Endodermal cell (in vitro differentiated cells): ENCODE results near the gene SPRED2. TPM values are rescaled to one million over a fixed set of nuclear protein-coding genes. Genes with fewer than 3 reads are reported as not detected.

Experiments
- DNase-seq: peaks from one replicate; pipeline ENCODE4 v3.0.0-alpha.2; 2017
- H3K27ac ChIP-seq: 2 replicates; pipeline ENCODE4 v1.5.1; 2013; ENCODE audit warnings: mild to moderate bottlenecking, low read depth, low read length, moderate library complexity
- H3K27me3 ChIP-seq: 2 replicates; pipeline ENCODE4 v1.6.1; 2013; ENCODE audit warnings: mild to moderate bottlenecking, low read length, moderate library complexity; ENCODE audit not compliant: insufficient read depth, control insufficient read depth, poor library complexity, severe bottlenecking
- H3K36me3 ChIP-seq: 2 replicates; pipeline ENCODE4 v1.7.0; 2013; ENCODE audit warnings: mild to moderate bottlenecking, low read length, moderate library complexity; ENCODE audit not compliant: control insufficient read depth, insufficient read depth
- H3K4me1 ChIP-seq: one replicate; pipeline ENCODE4 v1.7.0; 2013; ENCODE audit warnings: low read length; ENCODE audit not compliant: control insufficient read depth, insufficient read depth
- H3K4me3 ChIP-seq: 2 replicates; pipeline ENCODE4 v1.5.1; 2013; ENCODE audit warnings: mild to moderate bottlenecking, low read length, moderate library complexity
- H3K9ac ChIP-seq: 2 replicates; pipeline ENCODE4 v1.6.1; 2013; ENCODE audit warnings: mild to moderate bottlenecking, low read length, moderate library complexity; ENCODE audit not compliant: poor library complexity, severe bottlenecking; ENCODE audit errors: extremely low read depth
- H3K9me3 ChIP-seq: 2 replicates; pipeline ENCODE4 v1.6.1; 2013; ENCODE audit warnings: mild to moderate bottlenecking, low read length, moderate library complexity; ENCODE audit not compliant: control insufficient read depth
- H3K27ac Mint-ChIP-seq: 2 replicates; pipeline ENCODE4 v1.8.0; 2020; ENCODE audit warnings: mixed read lengths
- H3K27me3 Mint-ChIP-seq: 2 replicates; pipeline ENCODE4 v1.8.0; 2021; ENCODE audit warnings: mild to moderate bottlenecking, mixed read lengths; ENCODE audit not compliant: insufficient read depth
- H3K36me3 Mint-ChIP-seq: 2 replicates; pipeline ENCODE4 v1.8.0; 2020; ENCODE audit warnings: low read depth, mixed read lengths
- H3K4me1 Mint-ChIP-seq: 2 replicates; pipeline ENCODE4 v1.8.0; 2020; ENCODE audit warnings: mixed read lengths
- H3K4me3 Mint-ChIP-seq: 2 replicates; pipeline ENCODE4 v1.8.0; 2020; ENCODE audit warnings: mild to moderate bottlenecking, moderate library complexity, mixed read lengths
- H3K9me3 Mint-ChIP-seq: 2 replicates; pipeline ENCODE4 v1.8.0; 2020; ENCODE audit warnings: mild to moderate bottlenecking, mixed read lengths
- WGBS, 2 experiments: methylation state at CpG; one replicate each; pipeline versions ENCODE4 v1.1.5 to v1.1.7; 2013; ENCODE audit warnings: missing lambda C conversion rate in 2 of 2, mixed read lengths in 1 of 2; ENCODE audit not compliant: insufficient coverage in 1 of 2, insufficient read length in 1 of 2; 5-methylcytosine and 5-hydroxymethylcytosine counted together
- total RNA-seq, 2 donors: library from RNA; stranded (reverse); fragmentation: NEBNext Ultra II Directional in 1 of 2; extraction: Animal tissue kit (Norgen Biotek cat#: 25700) in 1 of 2; gene quantifications; 2 replicates in 1 of 2; 3 replicates in 1 of 2; pipeline ENCODE4 v1.2.1, GENCODE V29; 2021
- TF ChIP-seq, protein P1 (sequence below): fragments of 200-600 bp; sonication (generic); conservative IDR thresholded peaks from 2 replicates; pipeline ENCODE4 v1.5.0; 2021; ENCODE audit warnings: antibody characterized with exemption, mild to moderate bottlenecking

SPRED2 gene
- total RNA-seq, 2 donors from 2014 or later: 60.3 to 70.1 TPM

DNA sequence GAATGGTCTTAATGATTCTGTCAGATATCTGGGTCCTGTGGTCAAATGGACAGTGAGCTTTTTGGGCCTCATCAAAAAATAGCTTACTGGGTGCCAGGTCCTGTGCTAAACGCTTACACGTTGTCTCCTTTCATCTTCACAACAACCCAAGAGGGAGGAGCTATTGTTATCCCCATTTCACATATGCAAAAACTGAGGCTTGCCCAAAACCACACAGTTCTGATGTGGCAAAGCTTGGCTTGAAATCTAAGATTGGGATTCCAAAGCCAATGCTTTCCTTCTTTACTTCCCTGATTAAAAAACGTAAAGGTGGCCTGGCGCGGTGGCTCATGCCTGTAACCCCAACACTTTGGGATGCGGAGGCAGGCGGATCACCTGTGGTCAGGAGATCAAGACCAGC lies 135.4 kb downstream of the SPRED2 start:
- Histone ChIP-seq H3K27me3 (no peaks in the 10 kb centered on the region), H3K4me1 (peaks cover 23% of the 10 kb centered on the region), H3K36me3 (no peaks in the 10 kb centered on the region), H3K4me3 (no peak overlapping the region), H3K27ac (no peak overlapping the region), H3K9me3 (no peaks in the 10 kb centered on the region), H3K9ac (no peak overlapping the region)
- H3K4me1 Mint-ChIP-seq: peaks cover 55% of the 10 kb centered on the region
- WGBS, 2 experiments: 90 to 94% methylated on average over 7 of the region's 7 CpGs
- no peak overlapping the region for H3K27ac Mint-ChIP-seq
- no peaks in the 10 kb centered on the region for H3K36me3 Mint-ChIP-seq
- H3K27me3 Mint-ChIP-seq: peaks cover under 1% of the 10 kb centered on the region
- TF ChIP-seq, protein P1, sequence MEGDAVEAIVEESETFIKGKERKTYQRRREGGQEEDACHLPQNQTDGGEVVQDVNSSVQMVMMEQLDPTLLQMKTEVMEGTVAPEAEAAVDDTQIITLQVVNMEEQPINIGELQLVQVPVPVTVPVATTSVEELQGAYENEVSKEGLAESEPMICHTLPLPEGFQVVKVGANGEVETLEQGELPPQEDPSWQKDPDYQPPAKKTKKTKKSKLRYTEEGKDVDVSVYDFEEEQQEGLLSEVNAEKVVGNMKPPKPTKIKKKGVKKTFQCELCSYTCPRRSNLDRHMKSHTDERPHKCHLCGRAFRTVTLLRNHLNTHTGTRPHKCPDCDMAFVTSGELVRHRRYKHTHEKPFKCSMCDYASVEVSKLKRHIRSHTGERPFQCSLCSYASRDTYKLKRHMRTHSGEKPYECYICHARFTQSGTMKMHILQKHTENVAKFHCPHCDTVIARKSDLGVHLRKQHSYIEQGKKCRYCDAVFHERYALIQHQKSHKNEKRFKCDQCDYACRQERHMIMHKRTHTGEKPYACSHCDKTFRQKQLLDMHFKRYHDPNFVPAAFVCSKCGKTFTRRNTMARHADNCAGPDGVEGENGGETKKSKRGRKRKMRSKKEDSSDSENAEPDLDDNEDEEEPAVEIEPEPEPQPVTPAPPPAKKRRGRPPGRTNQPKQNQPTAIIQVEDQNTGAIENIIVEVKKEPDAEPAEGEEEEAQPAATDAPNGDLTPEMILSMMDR: no peak
- no peak for DNase-seq
- no peak overlapping the region for H3K4me3 Mint-ChIP-seq
- H3K9me3 Mint-ChIP-seq: no peaks in the 10 kb centered on the region

DNA sequence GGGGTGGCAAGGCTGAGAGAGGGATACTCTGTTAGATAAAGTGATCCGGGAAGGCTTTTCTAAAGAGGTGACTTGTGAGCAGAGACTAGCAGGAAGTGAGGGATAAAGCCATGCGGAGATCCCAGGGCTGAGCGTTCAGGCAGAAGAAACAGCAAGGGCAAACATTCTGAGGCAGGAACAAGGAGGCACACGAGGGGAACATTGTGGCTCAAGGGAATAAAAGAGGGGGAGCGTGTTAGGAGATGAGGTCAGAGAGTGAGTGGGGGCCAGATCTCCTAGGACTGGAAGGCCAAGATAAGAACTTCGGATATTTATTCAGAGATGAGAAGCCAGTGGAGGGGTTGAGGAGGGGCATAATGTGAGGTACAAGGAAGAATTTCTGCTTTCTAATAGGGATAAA lies 137.7 kb downstream of the SPRED2 start:
- TF ChIP-seq, protein P1: no peak
- peak; percentile 53 for DNase-seq
- Mint-ChIP-seq H3K36me3 (no peaks in the 10 kb centered on the region), H3K4me3 (no peak overlapping the region), H3K4me1 (peaks cover 32% of the 10 kb centered on the region), H3K9me3 (no peaks in the 10 kb centered on the region), H3K27ac (peak overlapping the region; percentile 71), H3K27me3 (peaks cover 2% of the 10 kb centered on the region)
- H3K36me3 ChIP-seq: no peaks in the 10 kb centered on the region
- 57 to 62% methylated on average over 6 of the region's 6 CpGs for WGBS, 2 experiments
- H3K27me3 ChIP-seq: no peaks in the 10 kb centered on the region
- H3K4me1 ChIP-seq: peaks cover 8% of the 10 kb centered on the region
- H3K9ac ChIP-seq: peak overlapping the region; percentile 7
- no peak overlapping the region for H3K27ac ChIP-seq
- H3K9me3 ChIP-seq: no peaks in the 10 kb centered on the region
- no peak overlapping the region for H3K4me3 ChIP-seq

DNA sequence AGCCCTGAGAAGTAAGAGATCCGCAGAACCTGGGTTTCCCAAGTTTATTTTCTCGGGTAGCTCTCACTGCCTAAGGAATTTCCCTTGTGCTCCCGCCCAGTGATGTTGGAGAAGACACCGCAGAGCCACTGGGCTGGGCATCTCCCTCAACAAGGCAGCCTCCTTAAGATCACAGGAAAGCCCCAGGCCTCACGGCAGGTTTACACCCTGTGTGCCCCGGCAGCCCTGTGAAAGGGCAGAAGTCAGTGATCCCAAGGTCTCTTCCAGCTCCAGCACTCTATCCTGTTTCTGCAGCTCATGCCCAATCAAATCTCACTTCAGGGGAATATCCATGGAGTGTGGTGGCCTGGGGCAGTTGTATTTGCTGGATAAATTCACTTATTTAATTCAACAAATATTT lies 138.3 kb downstream of the SPRED2 start:
- H3K9me3 Mint-ChIP-seq: no peaks in the 10 kb centered on the region
- no peaks in the 10 kb centered on the region for H3K36me3 ChIP-seq
- 88% methylated on average over 4 to 6 of the region's 6 CpGs for WGBS, 2 experiments
- peaks cover 2% of the 10 kb centered on the region for H3K27me3 Mint-ChIP-seq
- H3K4me1 ChIP-seq: peaks cover 8% of the 10 kb centered on the region
- H3K4me3 ChIP-seq: no peak overlapping the region
- no peak overlapping the region for H3K4me3 Mint-ChIP-seq
- H3K27me3 ChIP-seq: no peaks in the 10 kb centered on the region
- TF ChIP-seq, protein P1: no peak
- no peaks in the 10 kb centered on the region for H3K36me3 Mint-ChIP-seq
- peaks cover 26% of the 10 kb centered on the region for H3K4me1 Mint-ChIP-seq
- H3K27ac ChIP-seq: no peak overlapping the region
- peak overlapping the region; percentile 71 for H3K27ac Mint-ChIP-seq
- DNase-seq: peak; percentile 61
- peak overlapping the region; percentile 7 for H3K9ac ChIP-seq
- H3K9me3 ChIP-seq: no peaks in the 10 kb centered on the region
